ENCODE measurements around the gene ZFR.
"Not testable (repeated sequence)": the region's sequence is repeated elsewhere in the genome, so short reads cannot be mapped to it uniquely, and the experiment has no call there.

The ZFR gene

DNA sequence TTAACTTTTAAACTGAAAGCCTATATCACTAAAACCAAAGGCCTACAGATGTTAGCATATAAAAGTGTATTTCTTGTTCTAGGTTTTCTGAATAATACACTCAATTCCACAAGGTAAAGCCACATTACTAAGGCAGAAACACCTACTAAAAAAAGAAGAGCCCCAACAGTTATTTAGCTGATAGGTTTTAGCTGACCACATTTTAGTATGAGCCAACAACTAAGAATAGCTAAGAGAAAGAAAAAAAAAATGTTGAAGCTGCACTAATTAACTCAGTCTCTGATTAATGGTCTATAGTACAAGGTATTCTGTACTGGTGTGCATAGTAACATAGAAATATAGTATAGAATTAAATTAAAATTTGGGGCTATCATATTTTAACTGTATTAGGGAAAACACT, 23.5 kb downstream of the ZFR start:
- Mint-ChIP-seq H3K27ac (ENCODE audit: low read depth) (peak overlapping the region; percentile 22), H3K4me3 (no peak overlapping the region), H3K4me1 (peaks cover 57% of the 10 kb centered on the region), H3K9me3 (no peaks in the 10 kb centered on the region), H3K36me3 (ENCODE audit: insufficient read depth) (peaks cover 20% of the 10 kb centered on the region), H3K27me3 (no peaks in the 10 kb centered on the region)
- no peak for DNase-seq (ENCODE audit: low spot score in 2 of 2)
- ATAC-seq (replicated peaks; ENCODE audit: extremely low read depth, poor library complexity, severe bottlenecking), result no peak

DNA sequence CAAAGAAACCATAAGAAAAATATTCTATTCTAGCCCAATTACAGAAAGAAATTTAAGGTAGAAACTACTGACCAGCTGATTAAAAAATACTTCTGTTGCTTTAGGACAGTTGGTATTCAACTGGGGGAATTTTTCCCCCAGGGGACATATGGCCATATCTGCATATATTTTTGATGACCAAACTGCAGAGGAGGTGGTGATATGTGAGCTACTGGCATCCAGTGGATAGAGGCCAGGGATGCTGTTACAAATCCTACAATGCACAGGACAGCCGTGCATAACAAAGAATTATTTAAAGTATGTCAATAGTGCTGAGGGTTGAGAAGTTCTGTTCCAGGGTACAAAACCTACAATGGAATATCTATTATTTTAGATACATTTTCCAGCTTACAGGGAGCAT, 24.0 kb downstream of the ZFR start:
- DNase-seq (ENCODE audit: low spot score in 2 of 2) (no peak), ATAC-seq (replicated peaks; ENCODE audit: extremely low read depth, poor library complexity, severe bottlenecking) (no peak)
- Mint-ChIP-seq H3K27ac (ENCODE audit: low read depth) (no peak overlapping the region), H3K4me3 (no peak overlapping the region), H3K9me3 (no peaks in the 10 kb centered on the region), H3K27me3 (no peaks in the 10 kb centered on the region), H3K4me1 (peaks cover 57% of the 10 kb centered on the region), H3K36me3 (ENCODE audit: insufficient read depth) (peaks cover 26% of the 10 kb centered on the region)

DNA sequence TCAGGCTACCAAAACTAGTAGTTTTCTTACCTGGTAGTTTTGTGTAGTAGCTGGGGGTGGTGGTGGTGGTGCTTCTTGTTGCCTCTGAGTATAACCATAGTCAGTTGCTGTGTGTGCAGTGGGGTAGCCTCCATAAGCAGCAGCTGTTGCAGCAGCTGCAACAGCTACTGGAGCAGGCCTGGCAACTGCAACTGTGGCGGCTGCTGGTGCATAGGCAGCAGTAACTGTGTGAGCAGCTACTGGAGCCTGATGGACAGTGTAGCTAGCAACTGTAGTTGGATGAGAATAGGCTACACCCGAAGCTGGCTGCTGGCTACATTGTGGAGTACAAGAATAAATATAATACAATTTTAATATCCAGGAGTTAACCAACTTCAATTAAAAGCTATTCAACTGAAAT, 24.7 kb downstream of the ZFR start:
- Mint-ChIP-seq H3K27ac (ENCODE audit: low read depth) (no peak overlapping the region), H3K36me3 (ENCODE audit: insufficient read depth) (peaks cover 30% of the 10 kb centered on the region), H3K9me3 (no peaks in the 10 kb centered on the region), H3K27me3 (no peaks in the 10 kb centered on the region), H3K4me1 (peaks cover 55% of the 10 kb centered on the region), H3K4me3 (no peak overlapping the region)
- ATAC-seq (replicated peaks; ENCODE audit: extremely low read depth, poor library complexity, severe bottlenecking) (no peak), DNase-seq (ENCODE audit: low spot score in 2 of 2) (no peak)

DNA sequence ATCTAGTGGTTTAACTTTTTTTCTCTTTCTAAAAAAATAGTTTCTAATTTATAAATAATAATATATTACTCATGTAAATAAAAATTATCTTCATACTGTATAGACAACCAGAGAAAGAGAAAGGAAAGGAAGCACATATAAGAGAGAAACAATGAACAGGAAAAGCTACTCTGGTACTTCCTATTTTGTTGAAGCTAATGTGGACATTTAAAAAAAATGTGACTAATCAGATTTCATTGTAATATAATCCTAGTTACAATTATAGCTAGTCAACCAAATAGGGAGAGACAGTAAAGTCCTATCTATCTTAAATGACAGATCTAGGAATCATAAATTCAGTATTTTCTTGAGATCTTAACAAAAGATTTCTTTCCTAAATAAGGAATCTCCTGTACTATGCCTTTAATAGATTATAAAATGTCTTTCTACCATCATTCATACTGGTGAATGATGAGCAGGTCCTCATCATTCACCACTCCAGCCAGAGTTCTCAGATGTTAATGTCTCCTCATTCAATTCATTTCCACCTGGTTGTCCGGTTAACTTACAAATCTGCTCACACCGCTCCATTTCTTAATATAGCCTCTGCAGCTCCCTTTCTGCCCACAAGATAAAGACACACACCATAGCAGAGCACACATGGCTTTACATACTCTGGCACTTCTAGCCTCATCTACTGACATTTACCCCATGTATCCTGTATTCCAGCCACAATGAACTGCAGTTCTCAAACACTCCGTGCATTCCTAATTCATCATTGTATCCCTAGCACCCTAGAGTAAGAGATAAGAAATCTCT, 30.9 kb downstream of the ZFR start:
- Mint-ChIP-seq H3K9me3 (no peaks in the 10 kb centered on the region), H3K36me3 (ENCODE audit: insufficient read depth) (peaks cover 69% of the 10 kb centered on the region), H3K4me3 (no peak overlapping the region), H3K27ac (ENCODE audit: low read depth) (no peak overlapping the region), H3K27me3 (no peaks in the 10 kb centered on the region), H3K4me1 (peaks cover 23% of the 10 kb centered on the region)
- no peak for ATAC-seq (replicated peaks; ENCODE audit: extremely low read depth, poor library complexity, severe bottlenecking)
- no peak for DNase-seq (ENCODE audit: low spot score in 2 of 2)

DNA sequence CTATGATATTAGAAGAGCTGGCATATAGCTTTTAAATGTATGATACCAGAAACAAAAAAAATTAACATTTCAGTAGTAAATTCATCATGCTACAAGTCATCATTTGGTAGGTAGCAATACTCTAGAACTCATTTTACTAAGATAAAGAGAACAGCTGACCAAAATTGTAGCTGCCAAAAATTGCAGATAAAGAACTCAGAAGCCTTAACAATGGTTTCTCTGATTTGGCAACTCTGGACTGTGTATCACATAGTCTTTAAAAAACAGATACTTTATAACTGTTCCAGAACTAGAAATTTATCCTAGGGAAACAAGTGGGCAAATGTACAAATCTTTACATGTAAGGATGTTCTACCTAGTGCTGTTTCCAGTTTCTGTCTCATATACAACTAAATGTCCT, 33.9 kb downstream of the ZFR start:
- DNase-seq (ENCODE audit: low spot score in 2 of 2) (no peak), ATAC-seq (replicated peaks; ENCODE audit: extremely low read depth, poor library complexity, severe bottlenecking) (no peak)
- Mint-ChIP-seq H3K27ac (ENCODE audit: low read depth) (no peak overlapping the region), H3K27me3 (no peaks in the 10 kb centered on the region), H3K4me1 (peaks cover 14% of the 10 kb centered on the region), H3K9me3 (no peaks in the 10 kb centered on the region), H3K36me3 (ENCODE audit: insufficient read depth) (peaks cover 60% of the 10 kb centered on the region), H3K4me3 (no peak overlapping the region)

DNA sequence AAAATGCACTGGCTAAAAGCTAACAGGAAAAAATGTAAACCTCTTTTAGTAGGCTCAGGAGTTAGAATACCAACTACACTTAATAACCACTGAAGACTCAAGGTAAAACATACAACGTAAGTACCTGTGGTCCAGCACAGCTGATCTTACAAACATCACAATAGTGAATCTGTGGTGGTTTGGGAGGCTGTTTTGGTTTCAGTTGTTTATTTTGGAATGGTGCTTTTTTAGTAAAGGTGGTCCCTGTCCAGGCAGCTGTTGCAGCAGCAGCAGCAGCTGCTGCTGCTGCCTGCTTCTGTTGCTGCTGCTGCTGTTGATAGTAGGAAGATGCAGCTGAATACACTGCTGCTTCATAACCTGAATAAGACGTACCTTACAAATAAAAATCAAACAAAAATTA, 37.9 kb downstream of the ZFR start:
- Mint-ChIP-seq H3K27me3 (no peaks in the 10 kb centered on the region), H3K36me3 (ENCODE audit: insufficient read depth) (peaks cover 76% of the 10 kb centered on the region), H3K4me3 (no peak overlapping the region), H3K9me3 (no peaks in the 10 kb centered on the region), H3K4me1 (peaks cover 15% of the 10 kb centered on the region), H3K27ac (ENCODE audit: low read depth) (no peak overlapping the region)
- ATAC-seq (replicated peaks; ENCODE audit: extremely low read depth, poor library complexity, severe bottlenecking) (no peak), DNase-seq (ENCODE audit: low spot score in 2 of 2) (no peak)

DNA sequence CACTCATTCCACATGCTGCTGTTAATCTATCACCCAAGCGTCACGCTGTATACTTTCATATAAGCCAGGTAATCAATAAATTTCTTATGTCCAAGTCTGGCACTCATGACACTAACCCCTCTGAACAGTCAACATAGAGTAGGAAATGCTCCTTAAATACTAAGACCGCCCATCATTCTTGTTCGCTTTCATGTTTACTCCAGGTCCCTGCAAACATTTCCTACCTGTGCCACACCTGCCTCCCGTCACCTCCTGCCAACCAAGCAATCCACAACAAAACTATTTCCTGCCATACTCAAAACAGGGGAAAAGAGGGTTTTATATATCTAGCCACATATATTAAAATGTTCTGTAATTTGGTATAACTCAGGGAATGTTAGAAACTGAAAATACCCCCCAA, 39.0 kb downstream of the ZFR start:
- peak overlapping the region; percentile 50 for H3K27ac Mint-ChIP-seq (ENCODE audit: low read depth)
- peaks cover 22% of the 10 kb centered on the region for H3K4me1 Mint-ChIP-seq
- H3K27me3 Mint-ChIP-seq, result no peaks in the 10 kb centered on the region
- no peaks in the 10 kb centered on the region for H3K9me3 Mint-ChIP-seq
- H3K4me3 Mint-ChIP-seq, result no peak overlapping the region
- ATAC-seq (replicated peaks; ENCODE audit: extremely low read depth, poor library complexity, severe bottlenecking) (no peak), DNase-seq (ENCODE audit: low spot score in 2 of 2) (no peak)
- peaks cover 75% of the 10 kb centered on the region for H3K36me3 Mint-ChIP-seq (ENCODE audit: insufficient read depth)

DNA sequence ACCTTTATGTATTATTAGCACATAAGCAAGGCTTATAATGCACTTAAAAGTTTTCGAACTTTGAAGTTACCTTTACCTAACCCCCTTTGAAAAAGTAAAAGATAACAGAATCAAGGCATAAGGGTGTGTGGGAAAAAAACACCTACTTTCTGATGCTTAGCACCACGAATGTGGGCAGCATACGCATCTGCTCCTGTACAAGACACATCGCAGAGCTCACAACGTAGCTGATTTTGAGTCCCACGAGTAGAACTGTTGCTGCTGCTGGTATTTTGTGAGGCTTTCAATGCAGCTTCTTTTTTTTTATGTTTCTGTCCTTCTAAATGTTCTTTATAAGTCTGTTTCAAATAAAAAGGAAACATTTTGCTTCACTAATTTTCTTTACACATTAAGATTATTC, 40.8 kb downstream of the ZFR start:
- no peaks in the 10 kb centered on the region for H3K27me3 Mint-ChIP-seq
- DNase-seq (ENCODE audit: low spot score in 2 of 2) (no peak), ATAC-seq (replicated peaks; ENCODE audit: extremely low read depth, poor library complexity, severe bottlenecking) (no peak)
- peaks cover 72% of the 10 kb centered on the region for H3K36me3 Mint-ChIP-seq (ENCODE audit: insufficient read depth)
- no peak overlapping the region for H3K27ac Mint-ChIP-seq (ENCODE audit: low read depth)
- no peak overlapping the region for H3K4me3 Mint-ChIP-seq
- no peaks in the 10 kb centered on the region for H3K9me3 Mint-ChIP-seq
- peaks cover 18% of the 10 kb centered on the region for H3K4me1 Mint-ChIP-seq

DNA sequence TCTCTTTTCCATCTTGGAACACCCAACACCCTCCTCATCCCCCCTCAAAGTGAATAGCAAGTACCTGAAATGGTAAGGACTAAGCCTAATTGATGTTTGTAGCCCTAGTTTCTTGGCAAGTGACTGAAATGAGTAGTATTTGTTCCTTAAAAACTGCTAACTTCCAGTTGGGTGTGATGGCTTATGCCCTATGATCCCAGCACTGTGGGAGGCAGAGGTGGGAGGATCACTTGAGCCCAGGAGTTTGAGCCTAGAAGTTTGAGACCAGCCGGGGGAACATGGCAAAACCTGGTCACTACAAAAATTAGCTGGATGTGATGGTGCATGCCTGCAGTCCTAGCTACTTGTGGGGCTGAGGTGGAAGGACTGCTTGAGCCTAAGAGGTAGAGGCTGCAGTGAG, 44.1 kb downstream of the ZFR start:
- H3K36me3 Mint-ChIP-seq (ENCODE audit: insufficient read depth), result peaks cover 85% of the 10 kb centered on the region

DNA sequence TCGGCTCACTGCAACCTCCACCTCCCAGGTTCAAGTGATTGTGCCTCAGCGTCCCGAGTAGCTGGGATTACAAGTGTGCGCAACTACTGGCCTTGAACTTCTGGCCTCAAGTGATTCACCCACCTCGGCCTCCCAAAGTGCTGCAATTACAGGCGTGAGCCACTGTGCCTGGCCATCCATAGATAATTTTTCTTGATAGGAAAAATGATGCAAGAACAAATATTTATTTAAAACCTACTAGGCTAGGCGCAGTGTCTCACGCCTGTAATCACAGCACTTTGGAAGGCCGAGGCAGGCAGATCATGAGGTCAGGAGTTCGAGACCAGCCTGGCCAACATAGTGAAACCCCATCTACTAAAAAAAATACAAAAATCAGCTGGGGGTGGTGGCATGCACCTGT, 45.8 kb downstream of the ZFR start:
- not testable (repeated sequence) for H3K4me1 Mint-ChIP-seq

More for the DNA sequence above, 44.1 kb downstream of the ZFR start:
- no peak for DNase-seq (ENCODE audit: low spot score in 2 of 2)
- Mint-ChIP-seq H3K4me3 (no peak overlapping the region), H3K9me3 (no peaks in the 10 kb centered on the region), H3K27ac (ENCODE audit: low read depth) (peak overlapping the region; percentile 62), H3K4me1 (peaks cover 10% of the 10 kb centered on the region), H3K27me3 (no peaks in the 10 kb centered on the region)
- ATAC-seq (replicated peaks; ENCODE audit: extremely low read depth, poor library complexity, severe bottlenecking), result no peak

DNA sequence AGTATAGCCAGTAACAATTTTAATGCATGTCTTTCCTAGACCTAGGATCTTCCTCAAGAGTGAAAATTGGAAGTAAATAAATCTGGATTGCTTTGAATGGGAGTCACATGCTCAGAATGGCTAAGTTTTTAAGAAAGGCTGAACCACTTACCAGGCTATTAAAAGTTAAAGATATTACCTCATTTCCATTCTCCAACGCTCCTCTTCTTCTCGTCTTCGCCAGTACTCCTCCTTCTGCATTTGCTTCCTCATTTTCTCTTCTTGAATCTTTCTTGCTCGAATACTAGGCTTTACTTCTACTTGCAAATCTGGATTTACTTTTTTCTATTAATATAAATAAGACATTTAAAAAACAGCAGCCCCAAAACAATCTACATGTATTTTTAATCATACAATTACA, 49.6 kb downstream of the ZFR start:
- DNase-seq (ENCODE audit: low spot score in 2 of 2) (no peak), ATAC-seq (replicated peaks; ENCODE audit: extremely low read depth, poor library complexity, severe bottlenecking) (no peak)
- no peaks in the 10 kb centered on the region for H3K9me3 Mint-ChIP-seq
- H3K4me3 Mint-ChIP-seq, result no peak overlapping the region
- H3K36me3 Mint-ChIP-seq (ENCODE audit: insufficient read depth), result peaks cover 76% of the 10 kb centered on the region
- no peaks in the 10 kb centered on the region for H3K4me1 Mint-ChIP-seq
- H3K27me3 Mint-ChIP-seq, result no peaks in the 10 kb centered on the region
- no peak overlapping the region for H3K27ac Mint-ChIP-seq (ENCODE audit: low read depth)

More for the DNA sequence above, 45.8 kb downstream of the ZFR start:
- H3K27ac Mint-ChIP-seq (ENCODE audit: low read depth); H3K4me3 Mint-ChIP-seq; H3K27me3 Mint-ChIP-seq; ATAC-seq (replicated peaks; ENCODE audit: extremely low read depth, poor library complexity, severe bottlenecking); H3K9me3 Mint-ChIP-seq; DNase-seq (ENCODE audit: low spot score in 2 of 2): not testable (repeated sequence)
- H3K36me3 Mint-ChIP-seq (ENCODE audit: insufficient read depth), result peaks cover 81% of the 10 kb centered on the region

DNA sequence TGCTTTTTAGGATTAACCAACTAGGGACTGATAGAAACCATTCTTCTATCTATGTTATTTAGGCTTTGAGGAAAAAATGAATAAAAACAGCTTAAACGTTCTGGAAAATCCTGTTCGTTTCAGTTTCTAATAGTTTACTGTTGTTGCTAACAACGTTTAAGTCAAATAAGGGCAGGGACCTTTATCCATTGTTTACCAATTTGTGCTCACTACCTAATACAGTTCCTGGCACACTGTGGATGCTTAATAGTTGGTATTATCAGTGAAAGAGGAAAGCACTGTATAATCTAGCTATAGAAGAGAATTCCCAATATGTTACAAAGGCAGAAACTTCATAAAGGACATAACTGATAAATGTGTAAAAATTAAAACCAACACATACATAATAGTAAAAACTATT, 52.5 kb downstream of the ZFR start:
- no peak for ATAC-seq (replicated peaks; ENCODE audit: extremely low read depth, poor library complexity, severe bottlenecking)
- Mint-ChIP-seq H3K9me3 (no peaks in the 10 kb centered on the region), H3K27ac (ENCODE audit: low read depth) (peak overlapping the region; percentile 79), H3K4me3 (no peak overlapping the region), H3K27me3 (no peaks in the 10 kb centered on the region), H3K36me3 (ENCODE audit: insufficient read depth) (peaks cover 78% of the 10 kb centered on the region), H3K4me1 (no peaks in the 10 kb centered on the region)
- no peak for DNase-seq (ENCODE audit: low spot score in 2 of 2)

DNA sequence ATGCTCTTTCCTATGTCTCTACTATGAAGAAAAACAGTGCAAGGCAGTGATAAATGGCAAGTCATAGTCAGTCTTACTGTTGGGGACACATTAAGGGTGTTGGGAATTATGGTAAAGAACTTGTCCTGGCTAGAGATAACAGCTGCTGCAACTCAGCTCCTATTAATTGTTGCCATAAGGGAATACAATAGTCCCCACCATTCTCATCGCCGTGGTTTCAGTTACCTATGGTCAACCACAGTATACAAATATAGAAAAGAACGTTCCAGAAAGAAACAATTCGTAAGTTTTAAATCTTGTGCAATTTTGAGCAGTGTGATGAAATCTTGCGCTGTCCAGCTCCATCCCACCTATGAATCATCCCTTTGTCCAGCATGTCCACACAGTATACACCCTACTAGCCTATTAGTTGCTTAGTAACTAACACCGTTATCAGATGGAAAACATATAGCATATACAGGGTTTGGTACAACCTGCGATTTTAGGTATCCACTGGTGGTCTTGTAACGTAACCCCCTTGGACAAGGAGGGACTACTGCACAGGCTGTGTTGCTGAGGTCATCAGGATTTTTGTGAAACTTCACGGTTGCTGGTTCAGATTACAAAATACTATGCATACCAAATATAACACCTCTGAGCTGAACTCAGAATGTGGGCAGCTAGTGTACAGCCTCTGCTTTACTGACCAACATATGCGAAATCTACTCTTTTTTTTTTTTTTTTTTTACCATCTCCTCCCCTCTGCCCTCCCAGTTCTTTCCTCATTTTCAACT, 53.5 kb downstream of the ZFR start:
- H3K4me3 Mint-ChIP-seq, result no peak overlapping the region
- no peaks in the 10 kb centered on the region for H3K4me1 Mint-ChIP-seq
- H3K27me3 Mint-ChIP-seq, result no peaks in the 10 kb centered on the region
- no peak overlapping the region for H3K27ac Mint-ChIP-seq (ENCODE audit: low read depth)
- ATAC-seq (replicated peaks; ENCODE audit: extremely low read depth, poor library complexity, severe bottlenecking), result no peak
- no peaks in the 10 kb centered on the region for H3K9me3 Mint-ChIP-seq
- H3K36me3 Mint-ChIP-seq (ENCODE audit: insufficient read depth), result peaks cover 76% of the 10 kb centered on the region
- DNase-seq (ENCODE audit: low spot score in 2 of 2), result no peak
